Activated T-helper 1 cell treated with anti-CD3 and anti-CD28 coated beads, Interleukin-2, amount 50 U/mL, for 16 hours (primary cell): ENCODE measurements around the gene CDK14.

Experiments
- DNase-seq, 2 donors: peaks; one replicate each; pipeline ENCODE4 v3.0.0-alpha.2; 2020; ENCODE audit warnings: low read depth in 1 of 2, low spot score in 1 of 2

The CDK14 gene

DNA sequence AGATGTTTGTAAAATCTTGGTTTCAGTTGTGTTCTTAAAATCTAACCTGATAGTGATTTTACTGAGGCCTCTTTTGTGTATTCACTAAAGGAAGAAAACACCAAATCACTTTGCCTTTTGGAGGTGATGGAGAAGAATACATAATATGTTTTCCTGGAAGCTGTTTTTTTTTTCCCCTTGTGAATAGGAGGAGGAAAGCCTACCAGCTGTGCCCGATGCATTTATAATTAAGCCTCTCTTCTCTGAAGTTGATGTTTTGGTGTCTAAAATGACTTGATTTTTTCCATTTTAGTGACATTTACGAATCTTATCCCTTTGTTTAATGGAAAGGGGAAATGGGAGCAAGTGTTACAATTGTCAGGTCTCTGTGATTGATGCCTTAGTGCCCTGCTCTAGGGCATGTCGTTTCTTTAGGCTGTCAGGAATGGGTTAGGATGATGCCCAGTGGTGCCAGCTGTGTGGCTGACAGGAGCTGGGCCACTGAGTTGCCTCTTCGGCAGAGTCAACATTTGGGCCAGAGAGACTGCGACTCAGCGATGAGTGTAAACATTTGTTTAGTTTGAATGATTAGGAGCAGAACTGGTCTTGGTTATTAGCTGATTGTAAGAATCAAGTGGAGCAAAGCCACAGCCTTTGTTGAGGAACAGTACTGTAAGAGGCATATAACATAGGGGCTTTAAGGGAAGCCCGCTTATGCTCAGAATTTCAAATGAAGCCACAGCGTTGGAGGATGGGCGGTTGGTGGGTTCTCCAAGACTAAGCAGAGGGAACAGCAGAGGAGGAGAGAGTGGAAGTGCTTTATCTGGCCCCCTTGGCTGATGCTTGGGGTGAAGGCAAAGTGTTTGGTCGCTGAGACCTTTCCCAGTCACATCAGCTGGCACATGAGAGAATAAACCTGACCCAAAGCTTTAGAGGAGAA is 81.6 kb downstream of the CDK14 start:
- DNase-seq, result no peak

DNA sequence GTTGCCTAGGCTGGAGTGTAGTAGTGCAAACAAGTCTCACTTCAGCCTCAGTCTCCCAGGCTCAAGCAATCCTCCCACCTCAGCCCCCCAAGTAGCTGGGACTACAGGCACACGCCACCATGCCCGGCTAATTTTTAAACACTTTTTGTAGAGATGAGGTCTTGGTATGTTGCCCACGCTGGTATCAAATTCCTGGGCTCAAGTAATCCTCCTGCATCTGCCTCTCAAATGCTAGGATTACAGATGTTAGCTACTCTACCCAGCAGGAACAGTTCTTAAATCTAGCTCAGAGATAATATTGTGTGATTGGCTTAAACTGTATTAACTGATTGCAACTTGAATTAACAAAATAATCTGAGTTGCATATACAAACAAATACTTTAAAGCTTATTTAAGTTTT is 82.9 kb downstream of the CDK14 start:
- DNase-seq, result no peak

DNA sequence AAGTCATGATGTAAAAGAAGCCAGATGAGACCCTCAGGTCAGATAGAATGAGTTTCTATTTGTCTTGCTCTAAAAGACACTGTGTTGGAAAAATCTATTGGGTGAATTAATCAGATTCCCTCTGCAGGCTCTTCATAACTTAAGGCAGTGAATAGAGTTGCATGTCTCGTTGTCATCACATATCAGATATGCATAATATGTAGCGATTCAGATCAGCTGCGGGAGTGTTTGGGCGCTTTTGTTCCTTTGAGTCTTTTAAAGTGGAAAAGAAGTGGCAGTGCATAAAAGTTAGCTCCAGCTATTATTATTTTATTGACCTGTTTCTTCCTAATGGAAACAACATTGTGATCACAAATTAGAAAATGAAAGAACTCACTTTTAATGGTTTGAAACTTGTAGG is 84.4 kb downstream of the CDK14 start:
- no peak for DNase-seq

DNA sequence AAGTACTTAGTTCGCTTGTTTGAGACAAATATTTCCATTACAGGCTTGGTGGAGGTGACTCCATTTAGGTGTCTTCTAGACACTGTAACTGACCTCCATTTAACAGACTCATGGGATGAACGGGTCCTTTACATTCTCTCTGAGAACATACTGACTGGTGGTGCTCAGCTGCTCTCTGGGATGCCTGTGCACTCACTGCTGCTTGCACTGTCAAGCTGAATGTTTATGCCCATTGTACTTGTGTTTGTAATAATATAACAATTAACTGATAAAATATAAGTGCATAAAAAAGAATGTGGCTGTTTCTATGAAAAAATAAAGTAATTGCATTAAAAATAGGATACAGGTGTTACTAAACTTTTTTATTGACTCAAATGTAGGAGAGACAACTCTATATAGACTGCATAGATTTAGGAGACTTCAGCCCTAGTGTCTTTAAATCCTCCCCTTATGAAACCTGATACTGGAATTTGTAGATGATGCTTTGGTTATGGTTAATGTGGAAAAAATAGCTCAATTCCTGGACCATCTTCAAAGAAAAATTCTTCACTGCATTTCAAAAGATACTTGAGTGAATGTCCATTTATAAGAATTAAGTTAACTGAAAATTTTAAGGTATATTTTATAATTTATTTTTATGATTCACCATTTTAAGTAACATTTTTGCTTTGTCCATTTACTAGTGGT is 85.4 kb downstream of the CDK14 start:
- no peak for DNase-seq

DNA sequence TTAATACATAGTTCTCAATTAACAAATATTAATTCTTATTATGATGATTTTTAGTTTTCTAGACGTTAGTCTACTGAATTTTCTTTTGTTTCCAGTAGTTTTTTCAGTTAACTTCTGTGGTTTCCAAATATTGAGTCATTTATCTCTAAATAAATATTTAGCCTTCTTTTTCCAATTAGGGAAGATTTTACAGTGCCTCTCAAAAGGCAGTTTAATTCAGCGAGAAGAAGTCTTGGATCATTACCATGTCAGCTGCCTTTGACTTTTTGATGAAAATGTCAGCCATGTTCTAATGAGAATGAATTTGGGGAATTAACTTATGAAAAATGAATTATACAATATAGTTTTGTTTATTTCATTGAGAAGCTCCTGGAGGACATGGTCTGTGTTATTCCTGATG is 90.0 kb downstream of the CDK14 start:
- DNase-seq, result no peak

DNA sequence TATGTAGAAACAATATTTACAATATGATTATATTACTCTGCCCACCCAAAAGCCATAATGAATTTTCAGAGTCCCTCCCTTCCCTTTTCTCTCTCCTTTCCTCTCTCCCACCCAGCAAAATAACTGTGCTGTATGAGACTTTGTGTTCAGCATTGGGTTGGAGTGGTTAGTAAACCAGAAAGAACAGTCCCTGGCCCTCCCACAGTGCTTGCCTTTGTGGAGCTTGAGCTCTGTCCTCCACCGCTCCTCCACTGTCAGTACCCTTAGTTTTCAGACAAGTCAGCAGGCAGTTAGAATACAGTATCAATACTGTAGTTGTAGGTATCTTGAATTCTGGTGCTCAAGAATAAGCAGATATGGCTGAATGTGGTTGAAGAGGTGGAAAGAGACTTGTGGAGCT is 92.7 kb downstream of the CDK14 start:
- DNase-seq, result no peak

DNA sequence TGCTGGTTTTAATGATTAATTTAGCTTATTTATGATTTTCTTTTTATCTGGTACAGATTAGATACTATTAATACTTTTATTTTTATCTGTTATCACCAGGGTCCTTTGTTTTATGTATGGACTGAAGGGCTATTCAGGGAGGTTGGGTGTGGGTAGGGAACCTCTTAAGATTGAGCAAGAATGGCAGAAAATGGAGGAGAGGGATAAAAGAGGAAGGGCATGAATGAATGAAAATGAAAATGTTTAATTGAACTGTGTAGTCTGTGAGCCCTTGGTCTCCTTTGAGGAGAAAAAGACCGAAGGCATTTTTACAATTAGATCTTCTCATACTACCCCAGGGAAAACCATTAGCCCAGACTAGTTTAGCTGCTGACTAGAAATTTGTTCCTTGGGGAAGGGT is 93.1 kb downstream of the CDK14 start:
- DNase-seq, result no peak

DNA sequence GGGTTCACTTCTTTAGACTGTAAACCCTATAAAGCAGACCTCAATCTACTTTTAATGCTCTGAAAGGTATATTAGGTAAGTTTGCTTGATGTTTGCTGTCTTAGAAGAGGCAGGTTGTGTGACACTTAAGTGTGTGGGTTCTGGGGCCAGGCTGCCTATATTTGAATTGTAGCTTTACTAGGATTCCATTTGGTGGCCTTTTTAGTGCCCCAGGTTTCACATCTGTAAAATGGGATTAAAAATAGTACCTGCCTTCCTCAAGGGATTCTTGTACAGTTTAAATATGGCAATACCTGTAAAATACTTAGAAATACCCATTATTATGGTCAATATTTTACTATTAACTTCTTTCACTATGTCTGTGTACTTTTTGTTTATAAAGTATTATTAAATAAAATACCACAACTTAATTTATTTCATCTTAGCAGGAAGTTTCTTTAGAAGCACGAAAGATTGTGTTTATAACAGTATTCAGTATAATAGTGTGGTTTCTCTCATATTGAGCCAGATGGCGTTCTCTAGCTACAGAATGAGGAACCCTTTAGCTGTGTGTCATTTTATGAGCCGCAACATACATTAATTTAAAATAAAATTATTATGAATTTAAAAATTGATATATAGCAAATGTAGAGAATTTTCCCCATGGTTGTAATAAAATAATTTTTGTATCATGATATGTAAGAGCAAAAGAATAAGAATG is 94.2 kb downstream of the CDK14 start:
- DNase-seq, result no peak

DNA sequence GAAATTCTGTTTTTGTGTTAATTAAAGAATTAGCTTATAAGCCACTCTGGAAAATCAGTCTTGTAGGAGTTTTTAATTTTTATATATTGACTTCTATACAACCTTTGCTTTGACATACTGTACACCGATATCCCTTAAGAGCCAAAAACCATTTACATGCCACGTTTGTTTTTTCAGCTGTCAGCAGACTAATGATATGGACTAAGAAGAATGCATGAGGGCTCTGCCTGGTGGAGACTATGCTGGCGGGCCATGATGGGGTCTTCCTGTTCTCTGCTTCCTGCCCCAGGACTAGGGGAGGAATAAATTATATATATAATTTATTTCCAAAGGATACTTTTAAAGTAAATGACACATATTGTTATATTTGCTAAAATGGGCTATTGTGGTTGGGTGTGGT is 96.3 kb downstream of the CDK14 start:
- no peak for DNase-seq

DNA sequence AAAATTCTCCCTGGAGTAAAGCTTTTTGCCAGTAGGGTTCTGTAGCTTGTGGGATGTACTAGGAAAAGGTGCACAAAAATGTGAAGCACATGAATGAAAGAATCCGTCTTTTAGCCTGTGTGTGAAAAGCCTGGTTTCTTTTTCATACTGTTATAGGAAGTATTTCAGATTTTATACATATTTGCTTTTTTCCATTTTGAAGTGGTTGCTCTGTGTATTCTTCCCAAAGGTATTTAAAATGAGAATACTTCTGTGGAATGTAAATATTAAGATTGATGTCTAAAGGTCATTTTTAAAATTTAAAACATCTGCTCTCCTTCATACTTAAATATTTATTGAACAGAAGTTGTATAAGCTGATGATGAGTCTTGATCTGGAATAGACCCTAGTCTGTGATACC is 96.8 kb downstream of the CDK14 start:
- DNase-seq, result no peak

DNA sequence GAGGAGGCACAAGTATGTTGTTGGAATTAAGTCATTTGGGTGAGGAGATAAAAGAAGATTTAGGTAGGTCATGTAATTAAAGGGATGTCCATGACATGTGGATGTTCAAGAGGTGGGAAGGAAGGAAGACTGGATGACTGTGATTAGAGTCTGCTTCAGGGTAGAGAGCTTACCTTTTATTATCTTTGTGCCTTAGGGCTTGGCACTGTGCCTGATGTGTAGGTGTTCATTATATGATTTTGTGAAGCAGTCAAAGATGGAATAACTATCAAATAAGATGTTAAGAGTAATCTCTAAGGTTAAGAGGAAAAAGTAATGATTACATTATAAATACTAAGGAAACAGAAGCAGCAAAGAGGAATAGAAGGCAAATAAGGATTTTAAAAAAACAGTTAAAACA is 97.8 kb downstream of the CDK14 start:
- no peak for DNase-seq

DNA sequence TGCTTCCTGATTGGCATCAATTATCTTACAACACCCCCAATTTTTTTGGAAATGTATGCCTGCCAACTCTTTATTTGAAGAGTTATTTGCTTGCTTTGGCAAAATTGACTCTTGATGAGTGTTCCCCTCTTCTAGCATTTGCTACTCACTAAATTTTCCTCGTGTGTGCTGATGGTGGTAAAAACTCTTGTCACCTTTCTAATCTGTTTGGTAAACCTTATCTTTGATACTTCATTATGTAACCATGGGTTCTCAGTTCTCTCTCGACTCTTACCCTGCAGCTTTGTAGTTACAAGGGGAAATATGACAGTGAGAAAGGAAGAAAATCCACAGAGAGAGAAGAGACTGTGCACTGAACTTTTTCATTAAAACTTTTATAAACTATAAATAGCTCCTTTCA is 102.5 kb downstream of the CDK14 start:
- no peak for DNase-seq

DNA sequence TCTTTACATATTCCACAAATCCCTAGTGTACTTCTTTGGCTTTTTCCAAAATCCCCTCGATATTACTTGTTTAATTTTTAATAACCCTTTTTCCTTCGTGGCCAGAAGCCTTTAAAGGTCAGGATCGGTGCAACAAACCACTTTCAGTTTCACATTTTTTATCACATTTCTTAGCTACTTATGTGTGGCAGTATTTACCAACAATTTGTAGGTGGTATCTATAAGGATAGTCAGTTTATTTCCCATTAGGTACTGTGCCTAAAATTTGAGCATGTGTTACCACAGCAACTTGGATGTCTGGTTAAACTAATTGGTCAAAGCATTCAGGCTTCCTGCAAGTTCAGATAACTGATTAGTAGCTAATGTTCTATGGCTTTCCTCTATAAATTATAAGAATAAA is 104.9 kb downstream of the CDK14 start:
- DNase-seq, result no peak

DNA sequence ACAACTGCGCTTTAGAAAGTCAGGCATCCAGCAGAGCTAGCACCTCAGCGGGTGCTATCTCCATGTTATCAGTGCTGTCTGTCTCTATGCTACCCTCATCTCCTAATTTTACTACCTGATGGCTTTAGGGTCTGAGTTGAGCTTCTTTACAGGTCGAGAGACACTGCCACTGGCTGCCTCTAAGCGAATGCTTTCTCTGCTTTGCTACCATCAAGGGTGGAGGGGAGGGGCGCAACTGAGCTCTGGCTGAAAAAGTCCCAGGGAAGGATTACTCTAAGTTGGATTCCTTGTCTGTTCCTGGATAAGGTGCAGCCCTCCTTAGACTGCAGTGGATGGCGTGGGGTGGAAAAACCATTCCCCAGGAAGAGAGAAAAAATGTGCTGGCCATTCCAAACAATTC is 105.7 kb downstream of the CDK14 start:
- DNase-seq, result no peak

DNA sequence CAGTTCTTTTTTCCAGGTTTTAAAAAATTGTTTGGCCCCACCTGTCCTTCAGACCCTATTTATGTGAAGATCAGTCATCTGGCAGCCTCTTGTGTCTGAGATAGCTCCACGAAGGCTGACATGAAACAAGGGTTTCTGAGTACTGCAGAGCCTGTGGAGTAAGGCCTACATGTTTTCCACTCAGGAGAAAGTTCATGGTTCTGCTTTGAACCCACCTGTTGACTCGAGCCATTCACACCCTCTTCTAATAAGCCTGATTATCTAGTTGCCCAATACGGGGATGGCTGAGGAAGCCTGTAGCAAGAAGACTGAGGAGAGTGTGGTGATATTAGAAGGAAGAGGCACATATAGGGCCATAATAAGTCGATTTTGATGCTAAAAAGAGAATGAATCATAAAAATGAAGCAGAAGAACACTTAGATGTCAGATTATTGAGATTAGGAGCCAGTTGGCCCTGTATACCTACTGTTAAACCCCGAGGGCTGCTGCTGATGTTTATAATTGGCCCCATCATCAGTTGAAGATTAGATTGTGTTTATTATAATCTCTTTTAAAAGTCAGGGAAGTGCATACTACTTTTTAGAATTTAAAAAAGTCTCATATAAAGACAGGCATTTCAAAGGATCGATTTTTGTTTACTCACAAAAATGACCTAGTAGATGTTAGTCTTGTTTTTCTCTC is 109.4 kb downstream of the CDK14 start:
- DNase-seq, result no peak

DNA sequence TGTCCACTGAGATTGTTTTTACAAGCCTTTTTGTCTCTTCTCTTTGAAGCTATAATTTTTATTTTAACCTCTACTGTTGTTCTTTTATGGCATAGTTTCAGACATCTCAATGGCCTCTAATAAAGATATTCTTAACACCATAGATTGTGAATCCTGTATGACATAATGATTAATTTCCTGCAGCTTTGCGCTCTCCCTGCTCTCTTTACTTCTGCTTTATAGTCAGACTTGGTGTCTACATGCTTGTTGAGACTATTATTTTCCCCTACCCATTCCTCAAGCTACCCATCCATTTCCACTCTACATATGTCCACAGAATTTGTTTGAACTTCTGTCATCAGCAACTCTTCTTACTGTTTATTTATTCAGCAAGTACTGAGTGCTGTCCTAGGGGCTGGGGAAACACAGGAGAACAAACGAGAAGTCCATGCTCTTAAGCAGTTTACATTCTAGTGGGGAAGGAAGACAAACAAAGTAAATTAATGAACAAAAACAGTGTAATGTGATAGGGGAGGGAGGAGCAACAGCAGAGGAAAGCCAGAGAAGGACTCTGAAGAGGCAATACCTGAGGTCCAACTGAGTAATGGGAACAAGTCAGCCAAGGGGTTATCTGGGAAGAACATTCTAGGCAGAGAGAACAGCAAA is 110.1 kb downstream of the CDK14 start:
- no peak for DNase-seq

DNA sequence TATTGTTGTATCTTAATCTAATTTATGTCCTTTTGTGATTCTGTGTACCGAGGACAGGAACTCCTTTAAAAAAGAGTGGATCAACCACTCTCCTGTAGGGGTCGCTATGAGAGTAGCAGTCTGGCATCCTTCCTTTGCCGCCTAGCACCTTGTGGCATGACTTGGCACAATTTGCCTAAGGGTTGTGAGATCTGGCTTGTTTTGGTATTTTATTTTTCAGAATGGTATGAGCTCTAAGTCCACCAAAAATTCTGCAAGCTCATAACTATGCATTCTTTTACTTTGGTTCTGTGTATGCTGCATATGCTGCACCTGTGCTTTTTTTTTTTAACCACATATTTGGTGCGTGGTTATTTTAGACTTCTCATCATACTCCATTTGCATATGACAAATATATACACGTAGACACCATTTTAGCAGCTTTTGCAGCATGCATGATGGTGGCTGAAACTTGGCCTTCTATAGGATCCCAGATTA is 112.8 kb downstream of the CDK14 start:
- no peak for DNase-seq

DNA sequence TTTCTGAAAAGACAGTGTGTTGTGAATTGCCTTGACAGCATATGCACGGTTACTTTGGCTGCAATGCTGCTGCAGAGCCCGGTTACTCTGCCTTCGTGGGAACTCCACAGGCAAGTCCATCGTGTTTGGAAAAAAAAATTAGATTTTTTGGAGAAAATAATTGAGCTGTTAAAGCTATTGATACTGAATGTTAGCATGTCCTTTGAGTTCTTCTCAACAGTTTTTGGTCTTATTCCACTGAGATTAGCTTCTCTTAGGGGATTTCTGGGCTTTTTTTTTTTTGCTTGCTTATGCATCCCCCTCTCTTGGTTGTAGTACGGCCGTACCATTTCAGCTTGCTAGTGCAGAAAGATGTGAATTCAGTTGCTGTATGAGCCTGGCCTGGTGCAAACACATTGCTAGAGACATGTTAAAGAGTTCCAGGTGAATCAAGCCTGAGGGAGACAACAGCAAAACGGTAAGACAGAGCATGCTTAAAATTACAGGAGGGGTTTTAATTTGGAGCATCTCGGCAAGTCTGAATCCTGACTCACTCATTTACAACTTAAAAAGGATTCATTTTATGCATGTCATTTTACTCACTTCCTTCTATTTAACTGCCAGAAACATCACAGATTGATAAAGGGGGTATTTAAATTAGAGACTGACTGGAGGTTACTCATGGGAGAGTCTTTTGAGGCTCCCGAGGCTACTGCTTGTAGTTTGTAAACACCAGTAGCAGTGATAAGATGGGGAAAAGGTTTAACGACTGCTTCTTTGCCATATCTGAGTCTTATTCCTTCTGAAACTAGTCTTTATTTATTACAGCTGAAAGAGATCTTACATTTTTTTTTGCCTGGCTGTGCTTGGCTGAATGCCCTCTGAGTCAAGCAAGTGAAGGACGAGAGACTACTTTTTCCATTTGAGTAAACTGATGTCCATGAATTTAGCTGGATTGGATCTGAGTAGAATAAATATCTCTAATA is 113.7 kb downstream of the CDK14 start:
- no peak for DNase-seq

DNA sequence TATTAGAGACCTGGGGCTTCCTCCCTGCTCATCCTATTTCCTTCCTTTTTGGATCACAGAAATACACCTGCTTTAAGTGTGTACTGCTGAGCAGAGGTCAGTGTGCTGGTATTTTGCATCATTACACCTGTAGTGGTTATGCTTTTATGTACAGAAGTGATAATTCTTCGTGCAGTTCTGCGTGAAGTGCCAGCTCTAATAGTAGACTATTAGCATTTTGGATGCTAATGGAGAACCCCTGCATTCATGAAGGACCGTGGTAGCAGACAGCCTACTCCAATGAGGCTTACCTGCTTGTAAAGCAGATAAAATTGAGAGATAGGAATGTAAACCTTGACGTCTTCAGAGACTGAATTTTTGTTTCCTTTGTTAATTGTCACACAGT is 114.3 kb downstream of the CDK14 start:
- DNase-seq, result no peak

DNA sequence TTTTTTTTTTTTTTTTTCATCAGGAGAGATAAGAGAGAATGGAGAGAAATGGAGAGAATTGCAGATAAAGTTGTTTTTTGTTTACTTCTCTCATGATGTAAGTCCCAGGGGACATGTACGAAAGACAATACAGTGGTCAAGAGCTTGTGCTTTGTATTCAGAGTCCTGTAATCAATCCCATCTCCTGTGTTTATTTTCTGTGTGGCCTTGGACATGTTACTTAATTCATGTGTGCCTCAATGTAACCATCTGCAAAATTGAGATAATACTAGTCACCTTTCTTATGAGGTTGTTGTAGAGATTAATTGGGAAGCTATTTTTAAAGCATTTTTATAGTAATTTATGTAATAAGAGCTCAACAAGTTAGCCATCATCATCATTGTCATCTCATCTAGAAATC is 117.5 kb downstream of the CDK14 start:
- DNase-seq, result no peak
